H9 (cell line): ENCODE measurements around the gene UBE2Q2. TPM values are rescaled to one million over a fixed set of nuclear protein-coding genes. Genes with fewer than 3 reads are reported as not detected.

Experiments
- DNase-seq: peaks from one replicate; pipeline ENCODE4 v3.0.0-alpha.2; 2017
- H2AFZ ChIP-seq: one replicate; pipeline ENCODE4 v1.6.1; 2013; ENCODE audit warnings: mild to moderate bottlenecking, low read length, control low read depth, moderate library complexity
- H2AK5ac ChIP-seq: 2 replicates; pipeline ENCODE4 v1.6.1; 2013; ENCODE audit warnings: low read length, control low read depth, mixed read lengths; ENCODE audit not compliant: insufficient read length
- H2BK120ac ChIP-seq: one replicate; pipeline ENCODE4 v1.6.1; 2013; ENCODE audit warnings: low read depth, mild to moderate bottlenecking, low read length, control low read depth, inconsistent platforms; ENCODE audit not compliant: poor library complexity, severe bottlenecking
- H2BK12ac ChIP-seq: 2 replicates; pipeline ENCODE4 v1.6.1; 2013; ENCODE audit warnings: low read length, control low read depth, mixed read lengths, low read depth; ENCODE audit not compliant: insufficient read length
- H2BK15ac ChIP-seq: 2 replicates; pipeline ENCODE4 v1.6.1; 2013; ENCODE audit warnings: low read depth, low read length, control low read depth
- H2BK20ac ChIP-seq: one replicate; pipeline ENCODE4 v1.6.1; 2013; ENCODE audit warnings: low read depth, mild to moderate bottlenecking, low read length, control low read depth, inconsistent platforms; ENCODE audit not compliant: poor library complexity, severe bottlenecking
- H2BK5ac ChIP-seq: 2 replicates; pipeline ENCODE4 v1.6.1; 2013; ENCODE audit warnings: low read length, control low read depth, mixed read lengths; ENCODE audit not compliant: insufficient read length
- H3K14ac ChIP-seq: 2 replicates; pipeline ENCODE4 v1.6.1; 2013; ENCODE audit warnings: low read length, control low read depth; ENCODE audit not compliant: insufficient read depth
- H3K18ac ChIP-seq: 2 replicates; pipeline ENCODE4 v1.6.1; 2013; ENCODE audit warnings: low read depth, mild to moderate bottlenecking, mixed read lengths, low read length, control low read depth; ENCODE audit not compliant: insufficient read length
- H3K23ac ChIP-seq: 2 replicates; pipeline ENCODE4 v1.6.1; 2013; ENCODE audit warnings: low read length, control low read depth, mixed read lengths, low read depth; ENCODE audit not compliant: insufficient read length
- H3K23me2 ChIP-seq: 2 replicates; pipeline ENCODE4 v1.6.1; 2013; ENCODE audit warnings: low read depth, mild to moderate bottlenecking, mixed read lengths, low read length, control low read depth; ENCODE audit not compliant: insufficient read length, poor library complexity, severe bottlenecking
- H3K27ac ChIP-seq: 2 replicates; pipeline ENCODE4 v1.5.1; 2013; ENCODE audit warnings: low read length, control low read depth, mixed read lengths, low read depth; ENCODE audit not compliant: insufficient read length
- H3K27me3 ChIP-seq: 2 replicates; pipeline ENCODE4 v1.6.1; 2013; ENCODE audit warnings: low read length, control low read depth, inconsistent platforms; ENCODE audit not compliant: insufficient read depth
- H3K4ac ChIP-seq: 2 replicates; pipeline ENCODE4 v1.6.1; 2013; ENCODE audit warnings: low read depth, mild to moderate bottlenecking, control low read depth, inconsistent platforms, low read length, moderate library complexity
- H3K4me1 ChIP-seq: 2 replicates; pipeline ENCODE4 v1.6.1; 2013; ENCODE audit warnings: low read length, control low read depth, inconsistent platforms; ENCODE audit not compliant: insufficient read depth
- H3K4me2 ChIP-seq: 2 replicates; pipeline ENCODE4 v1.6.1; 2013; ENCODE audit warnings: low read length, control low read depth, mixed read lengths; ENCODE audit not compliant: insufficient read length, insufficient read depth
- H3K56ac ChIP-seq: 2 replicates; pipeline ENCODE4 v1.6.1; 2013; ENCODE audit warnings: low read depth, mild to moderate bottlenecking, mixed read lengths, low read length, control low read depth; ENCODE audit not compliant: insufficient read length
- H3K79me1 ChIP-seq: 2 replicates; pipeline ENCODE4 v1.6.1; 2013; ENCODE audit warnings: low read depth, mild to moderate bottlenecking, moderate library complexity, low read length, control low read depth, inconsistent platforms; ENCODE audit not compliant: insufficient read depth, poor library complexity, severe bottlenecking
- H3K79me2 ChIP-seq: 2 replicates; pipeline ENCODE4 v1.6.1; 2013; ENCODE audit warnings: low read length, control low read depth, inconsistent platforms; ENCODE audit not compliant: insufficient read depth
- H3K9ac ChIP-seq: 2 replicates; pipeline ENCODE4 v1.6.1; 2013; ENCODE audit warnings: low read length, control low read depth, mixed read lengths; ENCODE audit not compliant: insufficient read length; ENCODE audit errors: extremely low read depth
- H3K9me3 ChIP-seq: one replicate; pipeline ENCODE4 v1.6.1; 2013; ENCODE audit warnings: low read depth, low read length, inconsistent platforms; ENCODE audit not compliant: control insufficient read depth
- H3T11ph ChIP-seq: one replicate; pipeline ENCODE4 v1.6.1; 2013; ENCODE audit warnings: mild to moderate bottlenecking, low read length, control low read depth, inconsistent platforms
- H4K20me1 ChIP-seq: one replicate; pipeline ENCODE4 v1.6.1; 2013; ENCODE audit not compliant: control insufficient read depth, insufficient read length, insufficient read depth
- H4K5ac ChIP-seq: 2 replicates; pipeline ENCODE4 v1.6.1; 2013; ENCODE audit warnings: low read depth, mild to moderate bottlenecking, mixed read lengths, low read length, control low read depth; ENCODE audit not compliant: insufficient read length
- H4K8ac ChIP-seq: replicated peaks from 2 replicates; pipeline ENCODE4 v1.6.1; 2013; ENCODE audit warnings: low read length, control low read depth, mixed read lengths, low read depth; ENCODE audit not compliant: insufficient read length
- H4K91ac ChIP-seq: 2 replicates; pipeline ENCODE4 v1.6.1; 2013; ENCODE audit warnings: low read depth, mild to moderate bottlenecking, moderate library complexity, mixed read lengths, low read length, control low read depth; ENCODE audit not compliant: insufficient read length
- H3K27ac Mint-ChIP-seq, 3 experiments: 2 replicates in 2 of 3; 3 replicates in 1 of 3; pipeline ENCODE4 v1.8.0; 2020 to 2021; ENCODE audit warnings: mixed read lengths in 3 of 3, mild to moderate bottlenecking in 1 of 3, moderate library complexity in 1 of 3
- H3K27me3 Mint-ChIP-seq: 2 replicates; pipeline ENCODE4 v1.8.0; 2021; ENCODE audit warnings: low read depth, mild to moderate bottlenecking, moderate library complexity, mixed read lengths
- H3K36me3 Mint-ChIP-seq, 3 experiments: 2 replicates in 2 of 3; 3 replicates in 1 of 3; pipeline ENCODE4 v1.8.0; 2020 to 2021; ENCODE audit warnings: low read depth in 3 of 3, mixed read lengths in 3 of 3; ENCODE audit not compliant: insufficient read depth in 1 of 3
- H3K4me1 Mint-ChIP-seq, 2 experiments: 2 replicates each; pipeline ENCODE4 v1.8.0; 2020; ENCODE audit warnings: mixed read lengths in 2 of 2
- H3K4me3 Mint-ChIP-seq, 2 experiments: 2 replicates in 1 of 2; 3 replicates in 1 of 2; pipeline ENCODE4 v1.8.0; 2020 to 2021; ENCODE audit warnings: mild to moderate bottlenecking in 2 of 2, mixed read lengths in 2 of 2, moderate library complexity in 1 of 2
- H3K9me3 Mint-ChIP-seq, 2 experiments: 2 replicates in 1 of 2; 3 replicates in 1 of 2; pipeline ENCODE4 v1.8.0; 2020; ENCODE audit warnings: mild to moderate bottlenecking in 2 of 2, mixed read lengths in 2 of 2, moderate library complexity in 1 of 2
- WGBS: extraction: QIAGEN DNeasy Blood & Tissue Kit; methylation state at CpG from one replicate; pipeline ENCODE4 v1.1.7; 2013; ENCODE audit warnings: missing lambda C conversion rate, low lambda C conversion rate, mixed read lengths; ENCODE audit not compliant: insufficient read length; ENCODE audit errors: extremely low coverage; 5-methylcytosine and 5-hydroxymethylcytosine counted together
- total RNA-seq: library from RNA; stranded (reverse); gene quantifications from 2 replicates; pipeline ENCODE4 v1.2.1, GENCODE V29; 2021
- TF ChIP-seq, protein P1 (sequence below): fragments of 200-600 bp; sonication (generic); conservative IDR thresholded peaks from 3 replicates; pipeline ENCODE4 v1.8.0; 2021; ENCODE audit warnings: antibody characterized with exemption, mild to moderate bottlenecking

The UBE2Q2 gene
- total RNA-seq, 1 experiment from 2014 or later = 29.6 TPM

DNA sequence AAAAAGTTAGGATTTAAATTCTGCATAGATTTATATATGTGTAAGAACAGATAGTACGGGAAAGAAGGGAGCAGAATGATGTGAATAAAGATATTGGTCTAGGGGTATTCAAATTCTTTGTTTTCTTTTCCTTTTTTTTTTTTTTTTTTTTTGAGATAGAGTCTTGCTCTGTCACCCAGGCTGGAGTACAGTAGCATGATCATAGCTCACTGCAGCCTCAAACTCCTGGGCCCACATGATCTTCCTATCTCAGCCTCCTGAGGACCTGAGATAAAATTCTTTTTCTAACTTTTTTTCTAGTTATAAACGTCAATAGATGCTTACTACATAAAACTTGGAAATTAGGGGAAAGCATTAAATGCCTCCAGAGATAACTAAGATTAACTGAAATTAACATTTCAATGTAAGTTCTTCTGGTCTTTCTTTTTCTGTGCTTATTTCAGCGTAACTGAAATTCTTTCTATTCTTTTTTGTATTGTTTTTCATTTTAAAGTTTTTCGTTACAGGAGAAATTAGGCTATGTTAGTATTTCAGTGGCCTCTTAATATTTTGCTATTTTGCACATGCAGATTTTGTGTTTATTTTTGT lies 29.2 kb downstream of the UBE2Q2 start:
- H3K9ac ChIP-seq = no peak overlapping the region
- H3K79me2 ChIP-seq = no peaks in the 10 kb centered on the region
- H3K4me2 ChIP-seq = no peak overlapping the region
- no peaks in the 10 kb centered on the region for H3K9me3 ChIP-seq
- no peak overlapping the region for H2BK5ac ChIP-seq
- Mint-ChIP-seq H3K4me1 (peaks cover 56 to 57% of the 10 kb centered on the region in 2 experiments), H3K27me3 (no peaks in the 10 kb centered on the region), H3K27ac (peak overlapping the region; percentile 70 to 88 (median 82); a peak in 5 of 7 replicates), H3K9me3 (no peaks in the 10 kb centered on the region), H3K36me3 (peaks cover 29 to 54% (median 51%) of the 10 kb centered on the region in 3 experiments), H3K4me3 (no peak overlapping the region)
- no peak overlapping the region for H2BK12ac ChIP-seq
- no peaks in the 10 kb centered on the region for H3K27me3 ChIP-seq
- no peaks in the 10 kb centered on the region for H4K20me1 ChIP-seq
- H3K27ac ChIP-seq = no peak overlapping the region
- H4K8ac ChIP-seq = no peak overlapping the region
- no CpG with 5 or more reads among the region's 4 CpGs for WGBS
- H4K91ac ChIP-seq = no peak overlapping the region
- H3K79me1 ChIP-seq = no peaks in the 10 kb centered on the region
- H3K23ac ChIP-seq = no peak overlapping the region
- TF ChIP-seq, protein P1, sequence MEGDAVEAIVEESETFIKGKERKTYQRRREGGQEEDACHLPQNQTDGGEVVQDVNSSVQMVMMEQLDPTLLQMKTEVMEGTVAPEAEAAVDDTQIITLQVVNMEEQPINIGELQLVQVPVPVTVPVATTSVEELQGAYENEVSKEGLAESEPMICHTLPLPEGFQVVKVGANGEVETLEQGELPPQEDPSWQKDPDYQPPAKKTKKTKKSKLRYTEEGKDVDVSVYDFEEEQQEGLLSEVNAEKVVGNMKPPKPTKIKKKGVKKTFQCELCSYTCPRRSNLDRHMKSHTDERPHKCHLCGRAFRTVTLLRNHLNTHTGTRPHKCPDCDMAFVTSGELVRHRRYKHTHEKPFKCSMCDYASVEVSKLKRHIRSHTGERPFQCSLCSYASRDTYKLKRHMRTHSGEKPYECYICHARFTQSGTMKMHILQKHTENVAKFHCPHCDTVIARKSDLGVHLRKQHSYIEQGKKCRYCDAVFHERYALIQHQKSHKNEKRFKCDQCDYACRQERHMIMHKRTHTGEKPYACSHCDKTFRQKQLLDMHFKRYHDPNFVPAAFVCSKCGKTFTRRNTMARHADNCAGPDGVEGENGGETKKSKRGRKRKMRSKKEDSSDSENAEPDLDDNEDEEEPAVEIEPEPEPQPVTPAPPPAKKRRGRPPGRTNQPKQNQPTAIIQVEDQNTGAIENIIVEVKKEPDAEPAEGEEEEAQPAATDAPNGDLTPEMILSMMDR = no peak
- H2AK5ac ChIP-seq = no peak overlapping the region
- H3T11ph ChIP-seq = no peak overlapping the region
- H4K5ac ChIP-seq = no peak overlapping the region
- H3K14ac ChIP-seq = no peak overlapping the region
- no peak for DNase-seq
- no peak overlapping the region for H2AFZ ChIP-seq
- peaks cover 8% of the 10 kb centered on the region for H3K4me1 ChIP-seq
- H3K56ac ChIP-seq = no peak overlapping the region
- H3K18ac ChIP-seq = no peak overlapping the region
- no peaks in the 10 kb centered on the region for H3K23me2 ChIP-seq
- no peak overlapping the region for H3K4ac ChIP-seq
- no peak overlapping the region for H2BK20ac ChIP-seq
- H2BK120ac ChIP-seq = no peak overlapping the region
- H2BK15ac ChIP-seq = no peak overlapping the region
